ENCODE results near the gene DPP10.

DPP10 gene

GRCh38 chr2:115569547-115569946 is 1127.1 kb downstream of the DPP10 start:
- Histone ChIP-seq H3K79me2 (ENCODE audit: insufficient read depth, low read length) (no peaks in the 10 kb centered on the region), H3K9ac (ENCODE audit: low read depth, low read length) (no peak overlapping the region), H3K9me3 (ENCODE audit: insufficient read depth, low read length, severe bottlenecking) (no peaks in the 10 kb centered on the region), H3K27me3 (ENCODE audit: insufficient read depth, low read length, poor library complexity) (no peaks in the 10 kb centered on the region), H2AFZ (ENCODE audit: low read depth, low read length) (no peak overlapping the region), H3K27ac (ENCODE audit: low read length) (no peak overlapping the region), H3K4me2 (ENCODE audit: insufficient read depth, low read length) (no peak overlapping the region), H3K4me3 (ENCODE audit: low read depth in 1 of 2, low read length in 2 of 2) (no peak overlapping the region), H3K36me3 (ENCODE audit: insufficient read depth, low read length) (no peaks in the 10 kb centered on the region), H3K4me1 (ENCODE audit: insufficient read depth, low read length) (no peaks in the 10 kb centered on the region), H4K20me1 (ENCODE audit: insufficient read depth, low read length) (no peaks in the 10 kb centered on the region)
- ATAC-seq (ENCODE audit: insufficient read depth, low read depth) (no peak), DNase-seq (no peak)
- TF ChIP-seq CTCF (IDR thresholded peaks at IDR 0.05; ENCODE audit: borderline replicate concordance, extremely low read depth, low read length, poor library complexity, severe bottlenecking), result no peak
- TF ChIP-seq EZH2 (IDR thresholded peaks at IDR 0.05; ENCODE audit: borderline replicate concordance, low read depth, low read length, severe bottlenecking), result no peak

- Histone ChIP-seq H3K79me2 (ENCODE audit: insufficient read depth, low read length) (no peaks in the 10 kb centered on the region), H3K4me1 (ENCODE audit: insufficient read depth, low read length) (no peaks in the 10 kb centered on the region), H3K4me3 (ENCODE audit: low read depth in 1 of 2, low read length in 2 of 2) (no peak overlapping the region), H3K9ac (ENCODE audit: low read depth, low read length) (no peak overlapping the region), H3K27me3 (ENCODE audit: insufficient read depth, low read length, poor library complexity) (no peaks in the 10 kb centered on the region), H2AFZ (ENCODE audit: low read depth, low read length) (no peak overlapping the region), H3K4me2 (ENCODE audit: insufficient read depth, low read length) (no peak overlapping the region), H3K36me3 (ENCODE audit: insufficient read depth, low read length) (no peaks in the 10 kb centered on the region), H3K27ac (ENCODE audit: low read length) (no peak overlapping the region), H3K9me3 (ENCODE audit: insufficient read depth, low read length, severe bottlenecking) (no peaks in the 10 kb centered on the region), H4K20me1 (ENCODE audit: insufficient read depth, low read length) (no peaks in the 10 kb centered on the region)
- no peak for DNase-seq
- ATAC-seq (ENCODE audit: insufficient read depth, low read depth), result no peak
- TF ChIP-seq CTCF (IDR thresholded peaks at IDR 0.05; ENCODE audit: borderline replicate concordance, extremely low read depth, low read length, poor library complexity, severe bottlenecking) (no peak), EZH2 (IDR thresholded peaks at IDR 0.05; ENCODE audit: borderline replicate concordance, low read depth, low read length, severe bottlenecking) (no peak)
Observed at GRCh38 chr2:115572746-115573145, 1130.3 kb downstream of the DPP10 start.

GRCh38 chr2:115573756-115574155 is 1131.3 kb downstream of the DPP10 start:
- no peak overlapping the region for H2AFZ ChIP-seq (ENCODE audit: low read depth, low read length)

More at GRCh38 chr2:115573756-115574155, 1131.3 kb downstream of the DPP10 start:
- no peaks in the 10 kb centered on the region for H3K79me2 ChIP-seq (ENCODE audit: insufficient read depth, low read length)
- H3K4me2 ChIP-seq (ENCODE audit: insufficient read depth, low read length), result no peak overlapping the region
- no peak overlapping the region for H3K27ac ChIP-seq (ENCODE audit: low read length)
- no peak overlapping the region for H3K9ac ChIP-seq (ENCODE audit: low read depth, low read length)
- H3K36me3 ChIP-seq (ENCODE audit: insufficient read depth, low read length), result no peaks in the 10 kb centered on the region
- DNase-seq (no peak), ATAC-seq (ENCODE audit: insufficient read depth, low read depth) (no peak)
- no peaks in the 10 kb centered on the region for H3K4me1 ChIP-seq (ENCODE audit: insufficient read depth, low read length)
- no peak for TF ChIP-seq EZH2 (IDR thresholded peaks at IDR 0.05; ENCODE audit: borderline replicate concordance, low read depth, low read length, severe bottlenecking)
- TF ChIP-seq CTCF (IDR thresholded peaks at IDR 0.05; ENCODE audit: borderline replicate concordance, extremely low read depth, low read length, poor library complexity, severe bottlenecking), result no peak
- H3K27me3 ChIP-seq (ENCODE audit: insufficient read depth, low read length, poor library complexity), result no peaks in the 10 kb centered on the region
- no peaks in the 10 kb centered on the region for H4K20me1 ChIP-seq (ENCODE audit: insufficient read depth, low read length)
- no peaks in the 10 kb centered on the region for H3K9me3 ChIP-seq (ENCODE audit: insufficient read depth, low read length, severe bottlenecking)
- no peak overlapping the region for H3K4me3 ChIP-seq (ENCODE audit: low read depth in 1 of 2, low read length in 2 of 2)

All from DND-41 (cell line).